ENCODE measurements around the gene CDR2. TPM values are rescaled to one million over a fixed set of nuclear protein-coding genes. Genes with fewer than 3 reads are reported as not detected.
A peak's percentile ranks its signal among the peaks of the same experiment; 100 is the strongest.

The CDR2 gene
- total RNA-seq, 1 donor from 2014 or later: 57.6 TPM

- Mint-ChIP-seq H3K4me1 (ENCODE audit: low read depth, unreplicated experiment) (peaks cover 8% of the 10 kb centered on the region), H3K27ac (ENCODE audit: unreplicated experiment) (no peak overlapping the region), H3K9me3 (ENCODE audit: unreplicated experiment) (peaks cover 14% of the 10 kb centered on the region), H3K36me3 (ENCODE audit: low read depth, unreplicated experiment) (peaks cover 40% of the 10 kb centered on the region), H3K27me3 (ENCODE audit: low read depth, unreplicated experiment) (no peaks in the 10 kb centered on the region), H3K4me3 (ENCODE audit: unreplicated experiment) (no peak overlapping the region)
- H2AFZ ChIP-seq (ENCODE audit: low read depth, low read length): no peak overlapping the region
- no peak overlapping the region for H3K9ac ChIP-seq (ENCODE audit: low read length)
- FAIRE-seq (no peak), DNase-seq (ENCODE audit: low read depth) (no peak)
- no peaks in the 10 kb centered on the region for H3K9me3 ChIP-seq (ENCODE audit: insufficient read depth, low read depth, low read length)
- H3K36me3 ChIP-seq (ENCODE audit: insufficient read depth, low read length): peaks cover 28% of the 10 kb centered on the region
- H3K4me1 ChIP-seq (ENCODE audit: insufficient read depth, low read length): no peaks in the 10 kb centered on the region
- H4K20me1 ChIP-seq (ENCODE audit: insufficient read depth, low read length): peaks cover 13% of the 10 kb centered on the region
- H3K79me2 ChIP-seq (ENCODE audit: insufficient read depth, low read length): peaks cover 10% of the 10 kb centered on the region
- H3K27ac ChIP-seq (ENCODE audit: low read depth, low read length): no peak overlapping the region
- TF ChIP-seq EZH2 (IDR thresholded peaks at IDR 0.05; ENCODE audit: insufficient read depth, low read length) (no peak), CTCF (IDR thresholded peaks at IDR 0.05; ENCODE audit: insufficient read depth, low read depth, low read length) (no peak)
- H3K4me3 ChIP-seq (ENCODE audit: insufficient read depth, low read depth, low read length): no peak overlapping the region
- no peak overlapping the region for H3K4me2 ChIP-seq (ENCODE audit: low read length)
- H3K27me3 ChIP-seq (ENCODE audit: insufficient read depth, low read length): no peaks in the 10 kb centered on the region
These were observed 32.3 kb downstream of the CDR2 start for GRCh38 chr16:22342082-22342481.

- Histone ChIP-seq H3K27me3 (ENCODE audit: insufficient read depth, low read length) (no peaks in the 10 kb centered on the region), H3K4me3 (ENCODE audit: insufficient read depth, low read depth, low read length) (no peak overlapping the region), H3K27ac (ENCODE audit: low read depth, low read length) (no peak overlapping the region), H3K79me2 (ENCODE audit: insufficient read depth, low read length) (peaks cover 11% of the 10 kb centered on the region), H2AFZ (ENCODE audit: low read depth, low read length) (no peak overlapping the region), H3K9ac (ENCODE audit: low read length) (no peak overlapping the region), H3K36me3 (ENCODE audit: insufficient read depth, low read length) (peaks cover 24% of the 10 kb centered on the region), H3K4me2 (ENCODE audit: low read length) (no peak overlapping the region), H4K20me1 (ENCODE audit: insufficient read depth, low read length) (peaks cover 9% of the 10 kb centered on the region), H3K9me3 (ENCODE audit: insufficient read depth, low read depth, low read length) (no peaks in the 10 kb centered on the region), H3K4me1 (ENCODE audit: insufficient read depth, low read length) (no peaks in the 10 kb centered on the region)
- no peak for FAIRE-seq
- H3K27me3 Mint-ChIP-seq (ENCODE audit: low read depth, unreplicated experiment): no peaks in the 10 kb centered on the region
- no peak for DNase-seq (ENCODE audit: low read depth)
- H3K9me3 Mint-ChIP-seq (ENCODE audit: unreplicated experiment): peaks cover 23% of the 10 kb centered on the region
- H3K4me3 Mint-ChIP-seq (ENCODE audit: unreplicated experiment): no peak overlapping the region
- H3K36me3 Mint-ChIP-seq (ENCODE audit: low read depth, unreplicated experiment): peaks cover 46% of the 10 kb centered on the region
- no peak overlapping the region for H3K27ac Mint-ChIP-seq (ENCODE audit: unreplicated experiment)
- TF ChIP-seq CTCF (IDR thresholded peaks at IDR 0.05; ENCODE audit: insufficient read depth, low read depth, low read length): no peak
- TF ChIP-seq EZH2 (IDR thresholded peaks at IDR 0.05; ENCODE audit: insufficient read depth, low read length): no peak
- H3K4me1 Mint-ChIP-seq (ENCODE audit: low read depth, unreplicated experiment): peaks cover 7% of the 10 kb centered on the region
These were observed 33.5 kb downstream of the CDR2 start for GRCh38 chr16:22340945-22341344.

- peaks cover 3% of the 10 kb centered on the region for H3K4me1 Mint-ChIP-seq (ENCODE audit: low read depth, unreplicated experiment)
- H3K9me3 ChIP-seq (ENCODE audit: insufficient read depth, low read depth, low read length): no peaks in the 10 kb centered on the region
- H3K27ac ChIP-seq (ENCODE audit: low read depth, low read length): no peak overlapping the region
- H3K4me2 ChIP-seq (ENCODE audit: low read length): no peak overlapping the region
- no peak overlapping the region for H3K4me3 Mint-ChIP-seq (ENCODE audit: unreplicated experiment)
- FAIRE-seq: no peak
- H3K9ac ChIP-seq (ENCODE audit: low read length): no peak overlapping the region
- H3K9me3 Mint-ChIP-seq (ENCODE audit: unreplicated experiment): peaks cover 23% of the 10 kb centered on the region
- peak overlapping the region; percentile 75 for H3K27ac Mint-ChIP-seq (ENCODE audit: unreplicated experiment)
- TF ChIP-seq EZH2 (IDR thresholded peaks at IDR 0.05; ENCODE audit: insufficient read depth, low read length) (no peak), CTCF (IDR thresholded peaks at IDR 0.05; ENCODE audit: insufficient read depth, low read depth, low read length) (no peak)
- H3K4me1 ChIP-seq (ENCODE audit: insufficient read depth, low read length): no peaks in the 10 kb centered on the region
- H3K27me3 ChIP-seq (ENCODE audit: insufficient read depth, low read length): no peaks in the 10 kb centered on the region
- no peaks in the 10 kb centered on the region for H3K27me3 Mint-ChIP-seq (ENCODE audit: low read depth, unreplicated experiment)
- H3K36me3 Mint-ChIP-seq (ENCODE audit: low read depth, unreplicated experiment): peaks cover 54% of the 10 kb centered on the region
- no peak for DNase-seq (ENCODE audit: low read depth)
- peaks cover 40% of the 10 kb centered on the region for H3K36me3 ChIP-seq (ENCODE audit: insufficient read depth, low read length)
- peaks cover 30% of the 10 kb centered on the region for H4K20me1 ChIP-seq (ENCODE audit: insufficient read depth, low read length)
- no peak overlapping the region for H2AFZ ChIP-seq (ENCODE audit: low read depth, low read length)
- H3K4me3 ChIP-seq (ENCODE audit: insufficient read depth, low read depth, low read length): no peak overlapping the region
- H3K79me2 ChIP-seq (ENCODE audit: insufficient read depth, low read length): peaks cover 18% of the 10 kb centered on the region
These were observed 36.4 kb downstream of the CDR2 start for GRCh38 chr16:22337849-22338635.

All from astrocyte (in vitro differentiated cells and primary cell).